ENCODE results near the gene ZP1.
"Not testable (repeated sequence)": the region's sequence is repeated elsewhere in the genome, so short reads cannot be mapped to it uniquely, and the experiment has no call there.

Gene ZP1

GRCh38 chr11:60878245-60879101, 11.1 kb downstream of the ZP1 start:
- FAIRE-seq = no peak

GRCh38 chr11:60879104-60879503, 11.8 kb downstream of the ZP1 start:
- no peak for FAIRE-seq

- no peak for FAIRE-seq
Observed at GRCh38 chr11:60879971-60880588, 12.7 kb downstream of the ZP1 start.

- FAIRE-seq = no peak
Observed at GRCh38 chr11:60880643-60881282, 13.4 kb downstream of the ZP1 start.

GRCh38 chr11:60887556-60887955, 20.2 kb downstream of the ZP1 start:
- no peak for FAIRE-seq

- FAIRE-seq = no peak
Observed at GRCh38 chr11:60889869-60890311, 22.5 kb downstream of the ZP1 start.

- FAIRE-seq = no peak
Observed at GRCh38 chr11:60890696-60891095, 23.4 kb downstream of the ZP1 start.

- FAIRE-seq = no peak
Observed at GRCh38 chr11:60891103-60891741, 23.9 kb downstream of the ZP1 start.

- no peak for FAIRE-seq
Observed at GRCh38 chr11:60895687-60896086, 28.3 kb downstream of the ZP1 start.

- FAIRE-seq = no peak
Observed at GRCh38 chr11:60897496-60897895, 30.2 kb downstream of the ZP1 start.

- no peak for FAIRE-seq
Observed at GRCh38 chr11:60899046-60899936, 31.9 kb downstream of the ZP1 start.

GRCh38 chr11:60899977-60900376, 32.6 kb downstream of the ZP1 start:
- no peak for FAIRE-seq

GRCh38 chr11:60900673-60901404, 33.5 kb downstream of the ZP1 start:
- FAIRE-seq = no peak

GRCh38 chr11:60902625-60903024, 35.3 kb downstream of the ZP1 start:
- FAIRE-seq = no peak

GRCh38 chr11:60905047-60905446, 37.7 kb downstream of the ZP1 start:
- FAIRE-seq = no peak

GRCh38 chr11:60905551-60906113, 38.3 kb downstream of the ZP1 start:
- no peak for FAIRE-seq

- no peak for FAIRE-seq
Observed at GRCh38 chr11:60906132-60906972, 39.0 kb downstream of the ZP1 start, which contains the start of gene PRPF19. TSS of gene PRPF19 (minus strand) at chr11:60906585. CDS start at chr11:60906382, 203 bp downstream.

- FAIRE-seq = no peak
Observed at GRCh38 chr11:60908803-60909202, 41.5 kb downstream of the ZP1 start.

GRCh38 chr11:60909680-60910280, 42.4 kb downstream of the ZP1 start:
- not testable (repeated sequence) for FAIRE-seq

GRCh38 chr11:60910281-60910687, 42.9 kb downstream of the ZP1 start:
- no peak for FAIRE-seq

Measured in colon (tissue), 2 donors.